HEK293 (cell line): ENCODE data around the gene TP53I11.

Experiments
- CTCF ChIA-PET: fragments of 350-600 bp; formaldehyde crosslinking; extraction: SDS; loops from one replicate; lab custom pipeline; 2021; ENCODE audit warnings: antibody characterized with exemption; lab: Yijun Ruan, JAX
- POLR2A ChIA-PET: fragments of 300-600 bp; formaldehyde crosslinking; extraction: SDS; loops from one replicate; lab custom pipeline; 2020; ENCODE audit warnings: antibody characterized with exemption, inconsistent platforms; lab: Yijun Ruan, JAX
- H3K27ac ChIP-seq: fragments of 200-500 bp; sonication (Bioruptor generic); 2 replicates; pipeline ENCODE4 v1.5.1; 2014; ENCODE audit warnings: low read depth, low read length, control low read depth, inconsistent platforms; ENCODE audit errors: extremely low read depth
- H3K36me3 ChIP-seq, 2 experiments: fragments of 200-500 bp in 1 of 2; sonication (Bioruptor generic) in 1 of 2; 1 replicate in 1 of 2; 2 replicates in 1 of 2; pipeline ENCODE4 v1.5.1; 2014 to 2017; ENCODE audit warnings: inconsistent platforms in 2 of 2, low read length in 2 of 2; ENCODE audit not compliant: control insufficient read depth in 2 of 2, insufficient read depth in 1 of 2
- H3K4me1 ChIP-seq: fragments of 200-500 bp; sonication (Bioruptor generic); 2 replicates; pipeline ENCODE4 v1.5.1; 2014; ENCODE audit warnings: mild to moderate bottlenecking, low read length, inconsistent platforms; ENCODE audit not compliant: control insufficient read depth, insufficient read depth
- H3K4me3 ChIP-seq: 2 replicates; pipeline ENCODE4 v1.5.1; 2011; ENCODE audit warnings: low read depth, mild to moderate bottlenecking, control low read depth, low read length, moderate library complexity
- H3K9me3 ChIP-seq: fragments of 200-500 bp; sonication (Bioruptor generic); 2 replicates; pipeline ENCODE4 v1.5.1; 2014; ENCODE audit warnings: low read depth, low read length, inconsistent platforms; ENCODE audit not compliant: control insufficient read depth, insufficient read depth
- GLIS2 ChIP-seq: fragments of 450-650 bp; formaldehyde crosslinking; IDR thresholded peaks from 2 replicates; pipeline ENCODE4 v1.5.1; 2016; ENCODE audit warnings: missing biosample characterization, missing genetic modification characterization
- IKZF3 ChIP-seq: fragments of 450-650 bp; IDR thresholded peaks from 2 replicates; pipeline ENCODE4 v1.5.0; 2018; ENCODE audit warnings: missing biosample characterization, mild to moderate bottlenecking, missing genetic modification characterization, moderate library complexity
- INSM2 ChIP-seq: fragments of 450-650 bp; formaldehyde crosslinking; IDR thresholded peaks from 2 replicates; pipeline ENCODE4 v1.5.1; 2016; ENCODE audit warnings: missing biosample characterization, missing genetic modification characterization
- PRDM4 ChIP-seq: fragments of 450-650 bp; formaldehyde crosslinking; IDR thresholded peaks from 2 replicates; pipeline ENCODE4 v1.5.1; 2017; ENCODE audit warnings: missing biosample characterization, missing genetic modification characterization
- ZBTB10 ChIP-seq: fragments of 450-650 bp; formaldehyde crosslinking; IDR thresholded peaks from 2 replicates; pipeline ENCODE4 v1.5.1; 2016; ENCODE audit warnings: missing biosample characterization, missing genetic modification characterization
- ZBTB17 ChIP-seq: fragments of 450-650 bp; formaldehyde crosslinking; IDR thresholded peaks from 2 replicates; pipeline ENCODE4 v1.5.1; 2016; ENCODE audit warnings: missing biosample characterization, missing genetic modification characterization
- ZBTB21 ChIP-seq: fragments of 450-650 bp; formaldehyde crosslinking; IDR thresholded peaks from 2 replicates; pipeline ENCODE4 v1.5.1; 2017; ENCODE audit warnings: missing biosample characterization, missing genetic modification characterization
- ZBTB26 ChIP-seq: fragments of 450-650 bp; formaldehyde crosslinking; optimal IDR thresholded peaks from 2 replicates; pipeline ENCODE3; 2016; ENCODE audit warnings: missing biosample characterization, mild to moderate bottlenecking, missing genetic modification characterization
- ZEB2 ChIP-seq: fragments of 450-650 bp; formaldehyde crosslinking; IDR thresholded peaks from 2 replicates; pipeline ENCODE4 v1.5.1; 2016; ENCODE audit warnings: missing biosample characterization, missing genetic modification characterization
- ZFHX2 ChIP-seq: fragments of 450-650 bp; formaldehyde crosslinking; conservative IDR thresholded peaks from 2 replicates; pipeline ENCODE4 v1.5.1; 2016; ENCODE audit warnings: missing biosample characterization, missing genetic modification characterization
- ZIC2 ChIP-seq: fragments of 450-650 bp; formaldehyde crosslinking; IDR thresholded peaks from 2 replicates; pipeline ENCODE4 v1.5.1; 2016; ENCODE audit warnings: missing biosample characterization, missing genetic modification characterization
- ZNF335 ChIP-seq: fragments of 450-650 bp; formaldehyde crosslinking; conservative IDR thresholded peaks from 2 replicates; pipeline ENCODE4 v1.5.1; 2016; ENCODE audit warnings: missing biosample characterization, missing genetic modification characterization
- ZNF341 ChIP-seq: fragments of 450-650 bp; formaldehyde crosslinking; IDR thresholded peaks from 2 replicates; pipeline ENCODE4; 2016; ENCODE audit warnings: low read depth, missing biosample characterization, missing genetic modification characterization
- ZNF423 ChIP-seq: fragments of 450-650 bp; formaldehyde crosslinking; IDR thresholded peaks from 2 replicates; pipeline ENCODE4 v1.5.1; 2016; ENCODE audit warnings: missing biosample characterization, missing genetic modification characterization
- ZNF596 ChIP-seq: fragments of 450-650 bp; IDR thresholded peaks from 2 replicates; pipeline ENCODE4 v1.5.0; 2018; ENCODE audit warnings: missing biosample characterization, mild to moderate bottlenecking, missing genetic modification characterization, moderate library complexity
- ZNF654 ChIP-seq: fragments of 450-650 bp; formaldehyde crosslinking; IDR thresholded peaks from 2 replicates; pipeline ENCODE4 v1.5.1; 2016; ENCODE audit warnings: low read depth, missing biosample characterization, missing genetic modification characterization
- ZNF658 ChIP-seq: fragments of 450-650 bp; formaldehyde crosslinking; IDR thresholded peaks from 2 replicates; pipeline ENCODE4; 2016; ENCODE audit warnings: missing biosample characterization, missing genetic modification characterization
- ZNF843 ChIP-seq: fragments of 450-650 bp; formaldehyde crosslinking; IDR thresholded peaks from 2 replicates; pipeline ENCODE4 v1.5.1; 2016; ENCODE audit warnings: missing biosample characterization, missing genetic modification characterization
- TF ChIP-seq, protein P1 (sequence below): fragments of 450-650 bp; formaldehyde crosslinking; IDR thresholded peaks from 2 replicates; pipeline ENCODE4 v1.5.1; 2017; ENCODE audit warnings: missing biosample characterization, mild to moderate bottlenecking, missing genetic modification characterization, moderate library complexity
- TF ChIP-seq, protein P2 (sequence below): sonication (generic); formaldehyde crosslinking; IDR thresholded peaks from 2 replicates; pipeline ENCODE4 v1.8.1; 2022; ENCODE audit warnings: mild to moderate bottlenecking, moderate library complexity, missing genetic modification reagents
- TF ChIP-seq, protein P3 (sequence below): fragments of 450-650 bp; formaldehyde crosslinking; IDR thresholded peaks from 2 replicates; pipeline ENCODE4; 2016; ENCODE audit warnings: missing biosample characterization, missing genetic modification characterization
- TF ChIP-seq, protein P4 (sequence below): fragments of 450-650 bp; formaldehyde crosslinking; IDR thresholded peaks from 2 replicates; pipeline ENCODE4 v1.5.1; 2017; ENCODE audit warnings: missing biosample characterization, missing genetic modification characterization

The TP53I11 gene

GRCh38 chr11:44950031-44950624 is 555 bp downstream of the TP53I11 start:
- ChIA-PET POLR2A (interaction anchor here (0.7 kb wide), 1 partner anchor 26 kb away, joined by 4 read pairs; no protein-coding TSS in a partner anchor), CTCF (interaction anchor here (0.6 to 1.4 kb wide), 11 partner anchors 9 to 1031 kb away, joined by 3 to 7 read pairs (median 3); no protein-coding TSS in a partner anchor)
- peak overlapping the region; percentile 60; the same call in 1 of the 2 replicates for H3K27ac ChIP-seq
- H3K4me1 ChIP-seq = no peaks in the 10 kb centered on the region
- peak overlapping the region; percentile 71 for H3K4me3 ChIP-seq
- peaks cover 0 to 10% of the 10 kb centered on the region in 2 experiments; a peak in 1 of 3 replicates for H3K36me3 ChIP-seq
- no peaks in the 10 kb centered on the region for H3K9me3 ChIP-seq
- TF ChIP-seq ZNF341 (tag by site-specific recombination) = peak; percentile 55; the same call in 1 of the 2 replicates
- peak; percentile 61 for TF ChIP-seq ZNF335 (tag by site-specific recombination)
- no peak for TF ChIP-seq INSM2 (tag by site-specific recombination)
- TF ChIP-seq ZBTB17 (tag by site-specific recombination) = peak; percentile 69
- peak; percentile 85 for TF ChIP-seq GLIS2 (tag by site-specific recombination)
- TF ChIP-seq, protein P1, sequence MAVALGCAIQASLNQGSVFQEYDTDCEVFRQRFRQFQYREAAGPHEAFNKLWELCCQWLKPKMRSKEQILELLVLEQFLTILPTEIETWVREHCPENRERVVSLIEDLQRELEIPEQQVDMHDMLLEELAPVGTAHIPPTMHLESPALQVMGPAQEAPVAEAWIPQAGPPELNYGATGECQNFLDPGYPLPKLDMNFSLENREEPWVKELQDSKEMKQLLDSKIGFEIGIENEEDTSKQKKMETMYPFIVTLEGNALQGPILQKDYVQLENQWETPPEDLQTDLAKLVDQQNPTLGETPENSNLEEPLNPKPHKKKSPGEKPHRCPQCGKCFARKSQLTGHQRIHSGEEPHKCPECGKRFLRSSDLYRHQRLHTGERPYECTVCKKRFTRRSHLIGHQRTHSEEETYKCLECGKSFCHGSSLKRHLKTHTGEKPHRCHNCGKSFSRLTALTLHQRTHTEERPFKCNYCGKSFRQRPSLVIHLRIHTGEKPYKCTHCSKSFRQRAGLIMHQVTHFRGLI = no peak
- TF ChIP-seq PRDM4 (tag by site-specific recombination) = peak; percentile 95
- TF ChIP-seq ZNF423 (tag by site-specific recombination) = peak; percentile 69
- no peak for TF ChIP-seq ZNF596 (tag by site-specific recombination)
- TF ChIP-seq IKZF3 (tag by site-specific recombination) = no peak
- TF ChIP-seq, protein P2, sequence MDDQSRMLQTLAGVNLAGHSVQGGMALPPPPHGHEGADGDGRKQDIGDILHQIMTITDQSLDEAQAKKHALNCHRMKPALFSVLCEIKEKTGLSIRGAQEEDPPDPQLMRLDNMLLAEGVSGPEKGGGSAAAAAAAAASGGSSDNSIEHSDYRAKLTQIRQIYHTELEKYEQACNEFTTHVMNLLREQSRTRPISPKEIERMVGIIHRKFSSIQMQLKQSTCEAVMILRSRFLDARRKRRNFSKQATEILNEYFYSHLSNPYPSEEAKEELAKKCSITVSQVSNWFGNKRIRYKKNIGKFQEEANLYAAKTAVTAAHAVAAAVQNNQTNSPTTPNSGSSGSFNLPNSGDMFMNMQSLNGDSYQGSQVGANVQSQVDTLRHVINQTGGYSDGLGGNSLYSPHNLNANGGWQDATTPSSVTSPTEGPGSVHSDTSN = no peak
- TF ChIP-seq ZBTB26 (tag by site-specific recombination) = peak; percentile 69
- no peak for TF ChIP-seq ZNF654
- no peak for TF ChIP-seq ZFHX2
- 0 out of 2 replicates have a peak, but pooled peaks have one; percentile 40 for TF ChIP-seq ZBTB10 (tag by site-specific recombination)
- TF ChIP-seq ZNF843 (tag by site-specific recombination) = no peak
- peak; percentile 84 for TF ChIP-seq ZIC2 (tag by site-specific recombination)
- no peak for TF ChIP-seq ZNF658
- TF ChIP-seq, protein P3, sequence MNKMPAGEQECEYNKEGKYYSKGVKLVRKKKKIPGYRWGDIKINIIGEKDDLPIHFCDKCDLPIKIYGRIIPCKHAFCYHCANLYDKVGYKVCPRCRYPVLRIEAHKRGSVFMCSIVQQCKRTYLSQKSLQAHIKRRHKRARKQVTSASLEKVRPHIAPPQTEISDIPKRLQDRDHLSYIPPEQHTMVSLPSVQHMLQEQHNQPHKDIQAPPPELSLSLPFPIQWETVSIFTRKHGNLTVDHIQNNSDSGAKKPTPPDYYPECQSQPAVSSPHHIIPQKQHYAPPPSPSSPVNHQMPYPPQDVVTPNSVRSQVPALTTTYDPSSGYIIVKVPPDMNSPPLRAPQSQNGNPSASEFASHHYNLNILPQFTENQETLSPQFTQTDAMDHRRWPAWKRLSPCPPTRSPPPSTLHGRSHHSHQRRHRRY (tag by site-specific recombination) = no peak
- TF ChIP-seq ZEB2 = 0 out of 2 replicates have a peak, but pooled peaks have one; percentile 31
- TF ChIP-seq ZBTB21 (tag by site-specific recombination) = no peak
- TF ChIP-seq, protein P4, sequence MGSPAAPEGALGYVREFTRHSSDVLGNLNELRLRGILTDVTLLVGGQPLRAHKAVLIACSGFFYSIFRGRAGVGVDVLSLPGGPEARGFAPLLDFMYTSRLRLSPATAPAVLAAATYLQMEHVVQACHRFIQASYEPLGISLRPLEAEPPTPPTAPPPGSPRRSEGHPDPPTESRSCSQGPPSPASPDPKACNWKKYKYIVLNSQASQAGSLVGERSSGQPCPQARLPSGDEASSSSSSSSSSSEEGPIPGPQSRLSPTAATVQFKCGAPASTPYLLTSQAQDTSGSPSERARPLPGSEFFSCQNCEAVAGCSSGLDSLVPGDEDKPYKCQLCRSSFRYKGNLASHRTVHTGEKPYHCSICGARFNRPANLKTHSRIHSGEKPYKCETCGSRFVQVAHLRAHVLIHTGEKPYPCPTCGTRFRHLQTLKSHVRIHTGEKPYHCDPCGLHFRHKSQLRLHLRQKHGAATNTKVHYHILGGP (tag by site-specific recombination) = no peak
